GM21381 (cell line): ENCODE results near the gene RIPK3.
"Not testable (repeated sequence)": the region's sequence is repeated elsewhere in the genome, so short reads cannot be mapped to it uniquely, and the experiment has no call there.

Source experiments
- ATAC-seq: cut with Tn5 transposase; IDR thresholded peaks from one replicate; pipeline ENCODE4 v1.9.1; 2021; ENCODE audit warnings: mild to moderate bottlenecking, moderate library complexity; ENCODE audit not compliant: unreplicated experiment

RIPK3 gene

GRCh38 chr14:24369907-24370687 is 30.3 kb upstream of the RIPK3 start:
- ATAC-seq: no peak

DNA sequence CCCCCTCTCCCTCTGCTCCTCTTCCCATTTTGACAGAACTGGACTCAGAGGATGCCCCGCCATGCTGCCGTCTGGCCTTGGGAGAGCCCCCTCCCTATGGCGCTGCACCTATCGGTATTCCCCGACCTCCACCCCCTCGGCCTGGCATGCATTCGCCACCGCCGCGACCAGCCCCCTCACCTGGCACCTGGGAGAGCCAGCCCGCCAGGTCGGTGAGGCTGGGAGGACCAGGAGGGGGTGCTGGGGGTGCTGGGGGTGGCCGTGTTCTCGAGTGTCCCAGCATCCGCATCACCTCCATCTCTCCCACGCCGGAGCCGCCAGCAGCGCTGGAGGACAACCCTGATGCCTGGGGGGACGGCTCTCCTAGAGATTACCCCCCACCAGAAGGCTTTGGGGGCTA is 29.7 kb upstream of the RIPK3 start:
- ATAC-seq: no peak

GRCh38 chr14:24368562-24369252 is 28.9 kb upstream of the RIPK3 start:
- ATAC-seq: no peak

DNA sequence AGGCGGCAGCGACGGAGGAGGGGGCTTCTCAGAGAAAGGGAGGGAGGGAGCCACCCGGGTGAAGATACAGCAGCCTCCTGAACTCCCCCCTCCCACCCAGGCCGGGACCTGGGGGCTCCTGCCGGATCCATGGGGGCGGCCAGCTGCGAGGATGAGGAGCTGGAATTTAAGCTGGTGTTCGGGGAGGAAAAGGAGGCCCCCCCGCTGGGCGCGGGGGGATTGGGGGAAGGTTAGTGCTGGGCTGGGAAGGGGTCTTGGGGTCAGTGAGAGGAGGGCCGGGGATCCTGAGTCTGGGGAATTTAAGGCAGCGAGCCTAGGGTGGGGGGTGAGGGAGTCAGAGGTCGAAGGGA is 28.4 kb upstream of the RIPK3 start:
- no peak for ATAC-seq

GRCh38 chr14:24367514-24368211 is 27.9 kb upstream of the RIPK3 start, which contains the start of gene NFATC4:
Gene NFATC4 (plus strand): TSS chr14:24368184. CDS start chr14:24368341, 157 bp downstream.
- no peak for ATAC-seq

DNA sequence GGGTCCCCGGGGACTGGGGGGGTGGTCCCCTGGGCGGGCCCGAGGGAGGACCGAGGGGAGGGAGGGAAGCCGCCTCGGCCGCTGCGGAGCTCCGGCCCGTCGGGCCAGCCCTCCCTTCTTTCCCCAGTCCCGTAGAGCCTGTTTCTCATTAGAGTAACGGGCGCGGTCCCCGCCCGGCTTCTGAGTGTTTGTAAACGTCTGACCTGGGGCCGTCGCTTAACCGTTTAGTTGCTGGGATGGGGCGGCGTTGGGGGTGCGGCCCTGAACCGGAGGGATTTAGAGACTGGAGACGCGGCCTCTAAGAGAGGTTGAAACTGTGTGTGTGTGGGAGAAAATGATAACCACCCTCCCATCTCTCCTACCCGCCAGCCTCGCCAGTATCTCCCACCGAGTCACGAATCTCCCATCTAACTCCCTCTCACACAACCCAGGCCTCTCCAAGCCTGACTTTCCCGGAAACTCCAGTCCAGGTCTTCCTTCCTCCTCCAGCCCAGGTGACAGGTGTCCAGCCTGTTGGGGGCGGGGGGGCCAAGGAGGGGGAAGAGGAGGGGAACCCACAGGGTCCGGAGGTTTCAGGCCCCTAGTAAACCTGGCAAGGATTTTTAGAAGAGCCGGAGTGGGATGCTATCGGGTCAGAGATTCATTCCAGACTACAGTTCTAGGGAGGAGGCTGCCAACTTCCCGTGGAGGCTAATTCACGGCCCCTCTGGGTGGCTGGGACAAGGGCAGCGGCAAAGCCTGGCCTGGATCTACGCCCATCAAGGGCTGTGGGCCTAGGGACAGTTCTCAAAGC is 27.1 kb upstream of the RIPK3 start:
- ATAC-seq: peak; percentile 60

GRCh38 chr14:24366413-24366720 is 26.6 kb upstream of the RIPK3 start:
- no peak for ATAC-seq

- ATAC-seq: no peak
Measured at GRCh38 chr14:24365600-24366412, 26.0 kb upstream of the RIPK3 start.

DNA sequence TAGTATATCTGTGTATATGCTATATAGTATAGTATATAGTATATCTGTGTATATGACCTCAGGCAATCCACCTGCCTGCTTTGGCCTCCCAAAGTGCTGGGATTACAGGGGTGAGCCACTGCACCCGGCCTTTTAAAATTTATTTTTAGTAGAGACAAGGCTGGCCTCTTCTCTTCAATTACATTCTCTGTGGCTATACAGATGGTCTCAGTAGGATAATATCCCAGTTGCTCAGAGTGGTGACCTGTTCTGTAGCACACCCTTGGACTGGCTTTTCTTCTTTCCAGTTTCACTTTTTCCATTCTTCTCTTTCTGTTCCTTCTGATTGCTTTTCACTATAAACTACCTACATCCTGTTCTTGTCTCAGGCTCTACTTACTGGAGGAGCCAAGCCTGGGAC is 25.1 kb upstream of the RIPK3 start:
- ATAC-seq: no peak

- ATAC-seq: no peak
Measured at GRCh38 chr14:24363401-24363800, 23.6 kb upstream of the RIPK3 start.

DNA sequence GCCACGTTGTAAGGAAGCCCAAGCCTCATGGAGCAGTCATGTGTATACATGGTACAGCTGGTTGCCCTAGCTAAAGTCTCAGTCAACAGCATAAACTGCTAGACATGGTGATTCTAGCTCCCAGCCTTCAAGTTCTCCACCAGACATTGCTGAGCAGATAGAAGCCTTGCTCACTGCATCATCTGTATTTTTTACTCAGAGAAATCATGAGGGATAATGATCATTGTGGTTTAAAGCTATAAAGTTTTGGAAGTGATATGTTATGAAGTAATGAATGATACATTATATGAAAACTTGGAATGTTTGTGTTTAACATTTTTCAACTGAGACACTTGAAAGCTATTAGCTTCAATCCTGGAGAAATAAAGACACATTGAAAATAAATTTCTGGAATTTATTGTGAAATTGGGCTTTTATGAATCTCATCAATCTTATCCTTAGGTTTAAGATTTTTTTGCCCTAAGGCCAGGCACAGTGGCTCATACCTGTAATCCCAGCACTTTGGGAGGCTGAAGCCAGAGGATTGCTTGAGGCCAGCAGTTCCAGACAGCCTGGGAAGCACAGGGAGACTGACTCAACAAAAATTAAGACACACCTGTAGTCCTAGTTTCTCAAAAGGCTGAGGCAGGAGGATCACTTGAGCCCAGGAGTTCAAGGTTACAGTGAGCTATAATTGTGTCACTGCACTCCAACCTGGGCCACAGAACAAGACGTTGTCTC is 22.6 kb upstream of the RIPK3 start:
- ATAC-seq: no peak

GRCh38 chr14:24361326-24361725 is 21.5 kb upstream of the RIPK3 start:
- ATAC-seq: no peak

- ATAC-seq: no peak
Measured at GRCh38 chr14:24360281-24360680, 20.5 kb upstream of the RIPK3 start.

DNA sequence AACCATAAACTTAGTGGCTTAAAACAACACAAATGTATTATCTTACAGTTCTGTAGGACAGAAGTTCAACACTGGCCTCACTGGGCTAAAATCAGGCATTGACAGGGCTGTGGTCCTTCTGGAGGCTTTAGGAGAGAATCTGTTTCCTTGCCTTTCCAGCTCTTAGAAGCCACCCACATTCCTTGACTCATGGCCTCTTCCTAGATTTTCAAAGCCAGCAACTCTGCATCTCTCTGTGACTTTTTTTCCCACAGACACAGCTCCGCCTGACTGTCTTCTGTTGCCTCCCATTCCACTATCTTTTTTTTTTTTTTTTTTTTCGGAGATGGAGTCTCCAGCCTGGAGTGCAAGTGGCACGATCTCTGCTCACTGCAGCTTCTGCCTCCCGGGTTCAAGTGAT is 16.4 kb upstream of the RIPK3 start:
- no peak for ATAC-seq

DNA sequence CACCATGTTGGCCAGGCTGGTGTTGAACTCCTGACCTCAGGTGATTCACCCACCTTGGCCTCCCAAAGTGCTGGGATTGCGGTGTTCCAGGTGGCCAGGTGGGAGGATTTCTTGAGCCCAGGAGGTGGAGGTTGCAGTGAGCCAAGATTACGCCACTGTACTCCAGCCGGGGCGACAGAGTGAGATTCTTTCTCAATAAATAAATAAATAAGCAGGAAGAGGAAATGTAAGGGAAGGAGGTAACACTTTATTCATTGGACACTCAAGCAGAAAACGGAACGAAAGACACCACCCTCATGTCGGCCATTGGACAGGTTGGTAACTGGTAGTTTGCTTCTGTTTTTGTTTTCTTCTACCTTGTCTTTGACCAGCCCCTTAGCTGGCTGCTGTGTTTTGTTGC is 15.2 kb upstream of the RIPK3 start:
- ATAC-seq: no peak

DNA sequence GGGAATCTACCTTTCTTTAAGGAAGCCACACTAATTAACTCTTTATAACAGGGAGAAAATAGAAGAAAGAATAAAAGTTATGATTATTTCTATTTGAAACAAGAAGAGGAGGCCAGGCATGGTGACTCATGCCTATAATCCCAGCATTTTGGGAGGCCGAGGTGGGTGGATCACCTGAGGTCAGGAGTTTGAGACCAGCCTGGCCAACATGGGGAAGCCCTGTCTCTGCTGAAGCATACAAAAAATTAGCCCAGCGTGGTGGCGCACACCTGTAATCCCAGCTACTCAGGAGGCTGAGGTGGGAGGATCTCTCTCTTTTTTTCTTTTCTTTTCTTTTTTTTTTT is 14.7 kb upstream of the RIPK3 start:
- ATAC-seq: not testable (repeated sequence)

GRCh38 chr14:24353559-24354481 is 14.0 kb upstream of the RIPK3 start:
- ATAC-seq: no peak

DNA sequence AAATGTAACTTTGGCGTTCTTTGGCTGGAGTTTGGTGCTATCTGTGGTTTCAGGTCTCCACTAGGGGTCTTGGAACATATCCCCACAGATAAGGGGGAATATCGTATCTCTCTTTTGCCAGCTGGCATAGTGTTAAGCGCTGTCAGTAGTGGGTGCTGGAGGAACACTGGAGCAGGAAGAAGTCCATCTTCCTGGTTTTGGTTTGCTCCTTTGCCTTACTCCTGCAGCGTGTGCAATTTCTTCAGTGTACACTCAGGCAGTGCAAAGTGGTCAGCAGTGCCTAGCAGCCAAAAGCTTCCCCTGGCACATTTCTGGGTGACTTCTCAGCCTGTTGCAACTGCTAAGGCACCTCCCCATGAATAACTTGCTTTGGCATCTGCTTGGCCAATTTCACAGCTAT is 11.7 kb upstream of the RIPK3 start:
- no peak for ATAC-seq

DNA sequence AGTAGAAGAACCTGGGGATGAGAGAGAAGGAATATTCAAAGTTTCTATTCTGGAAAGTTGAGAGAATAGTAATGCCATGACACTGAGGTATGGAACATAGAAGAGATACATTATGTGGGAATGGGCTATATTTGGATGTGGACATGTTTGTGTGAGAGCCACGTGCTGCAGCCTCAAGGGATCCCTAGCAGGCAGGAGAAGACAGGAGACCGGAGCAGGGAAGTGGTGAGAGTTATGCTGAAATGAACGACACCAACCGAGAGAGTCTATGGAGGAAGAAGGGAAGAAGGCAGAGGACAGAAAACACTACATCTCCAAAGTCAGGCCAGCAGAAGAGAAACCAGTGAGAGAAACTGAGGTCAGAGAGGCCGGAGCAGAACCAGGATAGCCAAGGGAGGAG is 10.0 kb upstream of the RIPK3 start:
- no peak for ATAC-seq
